Hematopoietic multipotent progenitor cell treated with erythropoietin and hydrocortisone succinate and interleukin-3 and kit ligand, for 17 days (in vitro differentiated cells): Measurements from ENCODE around the gene RAB34.

ENCODE experiments used
- DNase-seq: peaks from one replicate; pipeline ENCODE4 v3.0.0-alpha.2; 2015; ENCODE audit warnings: low spot score

The RAB34 gene

DNA sequence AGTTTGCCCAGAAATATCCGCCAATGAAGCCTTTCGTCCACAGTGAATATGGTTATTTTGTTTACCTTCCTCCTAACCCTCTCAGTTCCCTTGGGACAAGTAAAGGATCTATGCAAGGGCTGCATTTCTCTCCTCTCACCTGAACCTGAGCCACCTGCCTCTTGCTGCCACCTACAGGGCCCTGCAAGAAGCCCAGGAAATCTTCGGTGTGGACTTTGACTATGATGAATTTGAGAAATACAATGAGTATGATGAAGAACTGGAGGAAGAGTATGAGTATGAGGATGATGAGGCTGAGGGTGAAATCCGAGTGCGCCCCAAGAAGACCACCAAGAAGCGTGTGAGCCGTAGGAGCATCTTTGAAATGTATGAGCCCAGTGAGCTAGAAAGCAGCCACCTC is 41.7 kb downstream of the RAB34 start:
- peak; percentile 51 for DNase-seq

DNA sequence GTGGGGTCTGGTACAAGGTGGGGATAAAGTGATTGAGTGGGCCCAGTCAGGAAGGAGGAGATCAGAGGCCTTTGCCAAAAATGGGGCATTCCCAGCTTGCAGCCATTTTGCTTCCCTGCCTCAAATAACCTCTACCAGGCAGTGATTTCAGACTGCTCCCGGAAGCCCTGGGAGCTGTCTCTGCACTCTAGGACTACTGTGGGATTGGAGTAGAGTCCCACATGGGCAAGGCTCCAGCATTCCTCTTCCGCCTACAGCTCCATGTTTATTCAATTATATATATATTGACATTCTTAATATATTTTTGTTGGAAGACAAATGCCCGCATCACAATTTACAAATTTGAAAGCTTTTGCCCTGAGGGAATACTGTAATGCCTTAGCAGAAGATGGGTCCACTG is 42.2 kb downstream of the RAB34 start:
- DNase-seq: no peak

DNA sequence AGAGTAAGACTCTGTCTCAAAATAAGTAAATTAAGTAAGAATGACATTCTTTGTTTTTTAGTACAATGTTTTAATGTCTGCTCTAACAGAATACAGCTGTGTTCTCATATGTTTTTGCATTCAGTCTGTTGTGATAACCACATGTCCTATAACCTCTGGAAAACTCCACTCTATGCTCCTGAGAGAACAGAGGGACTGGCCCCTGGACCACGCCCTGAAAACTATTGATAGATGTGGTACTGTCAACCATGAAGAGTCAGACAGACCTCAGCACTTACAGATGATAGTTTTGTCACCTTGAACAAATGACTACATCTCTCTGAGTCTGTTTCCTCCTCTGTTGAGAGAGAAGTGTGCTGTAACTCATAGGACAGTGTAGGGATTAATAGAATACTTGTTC is 47.8 kb downstream of the RAB34 start:
- DNase-seq: no peak

DNA sequence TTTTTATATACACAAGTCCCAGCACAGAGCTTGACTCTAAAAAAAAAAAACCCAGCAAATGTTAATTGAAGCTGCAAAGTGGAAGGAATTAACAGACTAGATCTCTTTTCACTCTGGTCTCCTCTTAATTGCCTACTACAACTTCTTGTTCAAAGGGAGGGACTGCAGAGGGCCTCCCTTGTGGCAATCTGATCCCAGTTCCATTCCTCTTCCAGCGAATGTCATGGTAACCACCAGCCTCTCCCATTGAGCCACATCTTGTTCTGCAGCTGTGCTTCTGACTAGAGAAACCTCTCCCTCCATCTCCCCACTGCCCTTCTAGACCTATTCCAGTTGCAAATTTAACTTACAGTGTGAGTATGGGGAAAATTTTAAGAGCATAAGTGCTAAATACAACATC is 49.8 kb downstream of the RAB34 start:
- no peak for DNase-seq

DNA sequence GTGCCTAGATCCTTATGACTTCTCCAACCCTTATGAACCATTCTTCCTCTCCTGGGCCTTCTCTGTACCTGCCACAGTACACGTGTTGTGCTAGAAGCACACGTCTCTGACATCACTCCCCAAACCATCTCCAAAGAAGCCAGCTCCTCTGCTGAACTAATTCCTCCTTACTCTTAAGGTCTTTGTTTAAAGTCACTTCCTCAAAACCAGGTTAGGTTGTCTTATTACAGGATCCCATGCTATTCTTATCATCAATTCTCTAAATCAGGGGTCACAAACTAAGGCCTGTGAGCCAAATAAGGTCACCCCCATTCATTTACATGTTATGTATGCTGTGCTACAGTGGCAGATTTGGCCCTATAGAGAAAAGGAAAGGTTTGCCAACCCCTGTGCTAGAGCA is 51.7 kb downstream of the RAB34 start:
- DNase-seq: no peak
